Activated T-cell treated with anti-CD3 and anti-CD28 coated beads for 1 hour (primary cell): ENCODE data around the gene ZNF611.
"Not testable (repeated sequence)": the region's sequence is repeated elsewhere in the genome, so short reads cannot be mapped to it uniquely, and the experiment has no call there.

ENCODE experiments used
- DNase-seq: peaks from one replicate; pipeline ENCODE4 v3.0.0-alpha.2; 2020; ENCODE audit warnings: low read depth

The ZNF611 gene

DNA sequence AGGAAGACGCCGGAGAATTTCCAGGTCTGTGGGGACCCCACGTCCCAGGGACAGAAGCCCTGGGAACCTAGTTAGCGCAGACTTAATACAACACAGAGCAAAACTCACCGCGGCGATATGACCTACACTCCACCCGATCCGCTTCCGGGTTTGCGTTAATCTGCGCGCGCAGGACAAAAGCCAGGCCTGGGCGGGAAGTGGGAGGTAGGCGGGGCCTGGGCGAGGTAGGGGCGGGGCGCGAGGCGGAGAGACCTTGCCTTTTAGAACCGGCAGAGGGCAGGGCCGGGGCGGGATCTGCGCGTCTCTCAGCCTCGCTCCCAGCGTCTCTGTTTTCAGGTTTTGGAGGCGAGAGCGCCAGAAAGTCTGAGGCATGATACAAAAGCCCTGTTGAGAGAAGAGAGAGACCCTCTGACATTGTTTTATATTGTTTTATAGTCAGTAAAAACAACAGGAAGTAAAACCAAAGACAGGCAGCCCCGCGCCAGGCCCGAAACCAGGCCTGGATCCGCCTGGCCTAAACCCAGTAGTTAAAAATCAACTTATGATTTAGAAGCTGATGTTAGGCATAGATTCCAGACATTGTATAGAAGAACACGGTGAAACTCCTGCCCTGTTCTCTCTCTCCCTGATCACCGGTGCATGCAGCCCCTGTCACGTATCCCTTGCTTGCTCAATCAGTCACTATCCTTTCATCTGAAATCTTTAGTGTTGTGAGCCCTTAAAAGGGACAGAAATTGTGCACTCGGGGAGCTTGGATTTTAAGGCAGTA is at the start of gene ZNF611:
ZNF611 (minus strand) TSS at position 152 of the 769 bp plus-strand sequence. CDS start 19,150 bp downstream, outside the sequence.
- peak; percentile 100 for DNase-seq

- DNase-seq, result not testable (repeated sequence)
Measured at GRCh38 chr19:52782864-52783263, 48.0 kb upstream of the ZNF611 start.

- DNase-seq, result no peak
Measured at GRCh38 chr19:52778811-52779210, 44.0 kb upstream of the ZNF611 start.

DNA sequence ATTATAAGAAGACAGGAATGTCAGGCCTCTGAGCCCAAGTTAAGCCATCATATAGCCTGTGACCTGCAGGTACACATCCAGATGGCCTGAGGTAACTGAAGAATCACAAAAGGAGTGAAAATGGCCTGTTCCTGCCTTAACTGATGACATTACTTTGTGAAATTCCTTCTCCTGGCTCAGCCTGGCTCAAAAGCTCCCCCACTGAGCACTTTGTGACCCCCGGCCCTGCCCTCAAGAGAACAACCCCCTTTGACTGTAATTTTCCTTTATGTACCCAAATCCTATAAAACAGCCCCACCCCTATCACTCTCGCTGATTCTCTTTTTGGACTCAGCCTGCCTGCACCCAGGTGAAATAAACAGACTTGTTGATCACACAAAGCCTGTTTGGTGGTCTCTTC is 21.6 kb upstream of the ZNF611 start:
- DNase-seq, result not testable (repeated sequence)

DNA sequence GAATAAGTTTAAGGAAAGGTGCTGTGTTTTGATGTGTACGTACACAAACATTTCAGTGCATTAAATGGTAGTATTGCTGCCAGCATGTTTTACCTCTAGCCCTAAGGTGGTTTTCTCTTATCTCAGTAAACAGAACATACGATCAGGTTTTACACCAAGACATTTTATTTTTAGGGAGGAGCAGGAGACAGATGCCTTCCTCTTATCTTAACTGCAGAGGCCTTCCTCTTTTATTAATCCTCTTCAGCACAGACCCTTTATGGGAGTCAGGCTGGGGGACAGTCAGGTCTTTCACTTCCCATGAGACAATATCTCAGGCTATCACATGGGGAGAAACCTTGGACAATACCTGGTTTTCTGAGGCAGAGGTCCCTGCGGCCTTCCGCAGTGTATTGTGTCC is 14.9 kb upstream of the ZNF611 start:
- DNase-seq, result no peak

- no peak for DNase-seq
Measured at GRCh38 chr19:52748336-52748950, 13.6 kb upstream of the ZNF611 start.

GRCh38 chr19:52745919-52746318 is 11.1 kb upstream of the ZNF611 start:
- not testable (repeated sequence) for DNase-seq

GRCh38 chr19:52743091-52743490 is 8.2 kb upstream of the ZNF611 start:
- no peak for DNase-seq

DNA sequence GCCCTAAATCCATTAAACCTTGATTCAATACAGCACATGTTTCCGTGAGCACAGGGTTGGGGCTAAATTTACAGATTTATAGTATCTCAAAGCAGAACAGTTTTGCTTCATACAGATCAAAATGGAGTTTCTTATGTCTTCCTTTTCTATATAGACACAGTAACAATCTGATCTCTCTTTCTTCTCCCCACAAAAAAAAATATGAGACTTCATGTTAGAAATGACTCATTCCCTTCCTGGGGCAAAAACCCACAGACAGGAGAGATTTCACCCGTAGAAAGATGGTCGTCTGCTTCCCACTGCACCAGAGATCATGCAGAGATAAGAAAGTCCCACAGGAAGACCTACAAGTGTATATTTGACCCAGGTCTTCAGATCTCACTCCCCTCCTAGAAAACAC is 7.7 kb upstream of the ZNF611 start:
- DNase-seq, result no peak

GRCh38 chr19:52741951-52742485 is 7.2 kb upstream of the ZNF611 start:
- DNase-seq, result no peak

DNA sequence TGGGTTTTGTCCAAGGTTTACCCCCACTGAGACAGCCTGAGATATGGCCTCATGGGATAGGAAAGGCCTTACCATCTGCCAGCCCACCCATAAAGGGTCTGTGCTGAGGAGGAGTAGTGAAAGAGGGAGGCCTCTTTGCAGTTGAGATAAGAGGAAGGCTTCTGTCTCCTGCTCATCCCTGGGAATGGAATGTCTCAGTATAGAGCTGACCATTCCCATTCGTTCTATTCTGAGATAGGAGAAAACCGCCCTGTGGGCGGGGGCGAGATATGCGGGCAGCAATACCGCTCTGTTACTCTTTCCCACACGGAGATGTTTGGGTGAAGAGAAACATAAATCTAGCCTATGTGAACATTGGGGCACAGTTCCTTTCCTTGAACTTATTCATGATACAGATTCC is 6.5 kb upstream of the ZNF611 start:
- DNase-seq, result not testable (repeated sequence)

DNA sequence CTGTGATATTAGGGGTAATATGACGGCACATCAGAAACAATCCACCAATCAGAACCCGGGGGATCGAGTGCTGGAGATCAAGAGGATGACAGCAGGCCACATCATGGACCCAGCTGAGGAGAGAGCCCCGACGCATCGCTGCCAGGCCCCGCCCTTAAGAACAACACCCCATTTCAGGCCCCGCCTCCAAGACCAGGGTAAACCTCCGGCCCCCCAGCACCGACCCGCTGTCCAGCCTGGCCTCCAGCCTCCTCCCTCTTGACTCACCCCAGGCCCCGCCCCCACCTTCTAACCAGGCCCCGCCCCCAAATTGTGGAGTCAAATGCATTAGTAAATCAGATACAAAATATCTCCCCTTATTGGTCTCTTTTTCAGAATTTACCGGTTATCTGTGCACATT is 4.7 kb upstream of the ZNF611 start:
- no peak for DNase-seq

DNA sequence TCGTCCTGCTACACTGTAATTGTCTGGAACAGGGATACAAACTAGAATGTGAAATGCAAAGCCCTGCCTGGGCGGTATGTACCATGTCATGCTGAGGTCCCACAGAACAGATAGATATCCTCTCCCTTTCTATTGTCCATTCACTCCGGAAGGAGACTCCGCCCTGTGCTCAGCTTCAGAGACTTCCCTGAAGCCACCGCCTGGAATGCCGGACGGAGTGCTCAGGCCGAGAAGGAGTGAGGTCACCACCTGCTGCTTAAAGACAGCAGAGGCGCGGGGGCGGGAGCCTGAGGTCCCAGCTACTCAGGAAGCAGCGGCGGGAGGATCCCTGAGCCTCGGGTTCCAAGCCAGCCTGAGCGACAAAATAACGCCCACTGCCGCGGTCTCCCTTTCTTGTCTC is 890 bp upstream of the ZNF611 start:
- no peak for DNase-seq

DNA sequence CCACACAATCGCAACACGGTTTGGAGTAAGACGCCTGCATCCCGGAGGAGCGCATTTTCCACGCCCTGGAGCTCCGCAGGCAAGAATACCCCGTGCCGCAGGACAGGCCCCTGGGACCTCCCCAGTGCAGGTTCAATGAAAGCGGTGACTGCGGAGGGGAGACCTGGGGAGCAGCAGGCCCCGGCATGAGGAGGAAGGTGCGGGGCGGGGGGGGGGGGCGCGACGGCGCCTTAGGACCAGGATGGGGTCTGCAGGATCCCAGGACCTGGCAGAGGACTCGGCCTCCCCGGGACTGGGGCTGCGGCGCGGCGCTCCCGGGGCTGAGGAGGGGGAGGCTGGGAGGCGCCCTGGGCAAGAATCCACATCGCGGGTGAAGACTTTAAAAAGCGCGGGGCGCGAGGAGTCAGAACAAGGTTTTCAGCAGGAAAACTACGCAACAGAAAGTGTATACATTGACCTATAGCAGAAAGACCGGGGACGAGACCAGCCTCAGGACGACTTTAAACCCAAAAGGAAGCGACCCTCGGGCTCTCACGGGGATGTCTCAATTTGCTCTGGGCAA is 432 bp downstream of the ZNF611 start:
- no peak for DNase-seq

DNA sequence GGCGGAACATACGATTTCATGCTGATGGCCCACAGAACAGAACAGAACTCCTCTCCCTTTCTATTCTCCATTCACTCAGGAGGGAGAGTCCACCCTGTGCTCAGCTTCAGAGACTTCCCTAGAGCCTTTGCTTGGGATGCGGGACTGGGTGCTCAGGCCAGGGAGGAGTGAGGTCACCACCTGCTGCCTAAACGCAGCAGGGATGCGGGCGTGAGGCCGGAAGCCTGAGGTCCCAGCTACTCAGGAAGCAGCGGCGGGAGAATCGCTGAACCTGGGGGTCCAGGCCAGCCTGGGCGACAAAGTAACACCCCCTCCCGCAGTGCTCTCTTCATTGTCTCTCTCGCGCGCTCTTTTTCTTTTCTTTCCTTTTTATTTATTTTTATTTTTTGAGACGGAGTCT is 8.8 kb downstream of the ZNF611 start:
- not testable (repeated sequence) for DNase-seq

DNA sequence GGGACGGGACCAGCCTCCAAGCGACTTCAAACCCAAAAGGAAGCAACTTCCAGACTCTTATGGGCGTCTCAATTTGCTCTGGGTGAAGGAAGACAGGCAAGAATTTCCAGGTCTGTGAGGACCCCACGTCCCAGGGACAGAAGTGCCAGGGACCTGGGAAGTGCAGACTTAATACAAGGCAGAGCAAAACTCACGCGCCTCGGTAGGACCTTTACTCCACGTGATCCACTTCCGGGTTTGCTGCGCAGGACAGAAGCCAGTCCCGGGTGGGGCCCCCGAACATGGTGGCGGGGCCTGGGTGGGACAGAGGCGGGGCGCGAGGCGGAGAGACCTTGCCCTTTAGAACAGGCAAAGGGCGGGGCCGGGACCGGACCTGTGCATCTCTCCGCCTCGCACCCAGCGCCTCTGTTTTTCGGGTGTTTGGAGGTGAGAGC is 9.3 kb downstream of the ZNF611 start:
- DNase-seq, result no peak

DNA sequence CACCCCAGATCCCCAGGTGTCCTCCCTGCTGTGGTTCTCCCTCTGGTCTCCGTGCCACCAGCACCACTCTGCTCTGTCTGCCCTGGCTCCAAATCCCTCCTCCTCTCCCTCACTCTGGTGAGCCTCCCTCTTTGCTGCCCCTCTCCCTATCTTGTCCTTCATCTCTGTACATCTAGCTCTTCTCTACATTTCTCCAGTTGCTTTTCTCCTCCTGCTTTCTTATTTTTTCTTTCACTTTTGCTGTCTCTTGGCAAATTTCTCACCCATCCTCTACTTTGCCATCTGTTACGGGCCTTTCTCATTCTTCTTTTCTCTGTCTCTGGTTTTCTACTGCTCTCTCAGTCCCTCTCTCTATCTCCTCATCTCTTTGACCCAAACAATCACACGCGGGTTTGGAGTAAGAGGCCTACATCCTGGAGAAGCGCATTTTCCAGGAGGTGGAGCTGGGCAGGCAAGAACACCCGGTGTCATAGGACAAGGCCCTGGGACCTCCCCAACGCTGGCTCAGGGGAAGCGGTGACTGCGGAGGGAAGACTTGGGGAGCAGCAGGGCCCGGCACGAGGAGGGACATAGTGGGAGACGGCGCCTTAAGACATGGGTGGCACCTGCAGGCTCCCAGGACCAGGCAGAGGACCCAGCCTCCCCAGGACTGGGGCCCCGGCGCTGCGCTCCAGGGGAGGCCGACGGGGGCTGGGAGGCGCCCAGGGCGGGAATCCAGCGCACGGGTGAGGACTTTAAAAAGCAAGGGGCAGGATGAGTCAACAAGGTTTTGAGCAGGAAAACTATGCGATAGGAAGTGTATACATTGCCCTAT is 9.9 kb downstream of the ZNF611 start:
- no peak for DNase-seq

GRCh38 chr19:52723907-52724598 is 10.8 kb downstream of the ZNF611 start:
- not testable (repeated sequence) for DNase-seq

DNA sequence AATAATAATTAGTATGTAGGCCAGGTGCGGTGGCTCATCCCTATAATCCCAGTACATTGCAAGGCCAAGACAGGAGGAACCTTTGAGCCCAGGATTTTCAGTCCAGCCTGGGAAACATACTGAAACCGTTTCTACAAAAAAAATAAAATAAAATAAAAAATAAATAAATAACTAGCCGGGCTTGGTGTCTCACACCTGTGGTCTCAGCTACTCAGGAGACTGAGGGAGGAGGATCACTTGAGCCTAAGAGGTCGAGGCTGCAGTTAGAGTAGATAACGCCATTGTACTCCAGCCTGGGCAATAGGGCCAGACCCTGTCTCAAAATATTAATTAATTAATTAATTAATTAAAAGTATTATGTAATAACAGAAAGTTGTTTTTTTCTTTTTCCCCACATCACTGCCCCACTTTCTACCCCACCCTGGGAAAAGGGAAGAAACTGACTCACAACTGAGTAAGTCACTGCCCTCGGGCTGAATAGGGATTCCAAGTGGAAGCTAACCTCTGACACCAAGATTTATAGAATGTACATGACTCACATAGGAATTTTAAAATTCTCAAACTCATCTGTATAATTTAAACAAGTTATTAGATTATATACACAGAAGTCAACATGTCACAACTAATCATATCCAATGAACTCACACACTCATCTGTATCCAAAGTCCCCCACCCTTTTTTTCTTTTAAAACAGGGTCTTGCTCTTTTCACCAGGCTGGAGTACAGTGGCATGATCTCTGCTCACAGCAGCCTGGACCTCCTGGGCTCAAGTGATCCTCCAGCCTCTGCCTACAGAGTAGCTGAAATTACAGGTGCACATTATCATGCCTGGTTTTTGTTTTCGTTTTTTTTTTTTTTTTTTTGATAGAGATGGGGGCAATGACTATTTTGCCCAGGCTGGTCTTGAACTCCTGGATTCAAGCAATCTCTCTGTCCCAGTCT is 12.5 kb downstream of the ZNF611 start:
- DNase-seq, result no peak

DNA sequence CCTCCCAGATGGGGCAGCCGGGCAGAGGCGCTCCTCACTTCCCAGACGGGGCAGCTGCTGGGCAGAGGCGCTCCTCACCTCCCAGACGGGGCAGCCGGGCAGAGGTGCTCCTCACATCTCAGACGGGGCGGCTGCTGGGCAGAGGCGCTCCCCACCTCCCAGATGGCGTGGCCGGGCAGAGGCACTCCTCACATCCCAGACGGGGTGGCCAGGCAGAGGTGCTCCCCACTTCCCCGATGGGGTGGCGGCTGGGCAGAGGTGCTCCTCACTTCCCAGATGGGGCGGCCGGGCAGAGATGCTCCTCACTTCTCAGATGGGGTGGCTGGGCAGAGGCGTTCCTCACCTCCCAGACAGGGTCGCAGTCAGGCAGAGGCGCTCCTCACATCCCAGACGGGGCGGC is 14.3 kb downstream of the ZNF611 start:
- DNase-seq, result not testable (repeated sequence)
